ENCODE results near the gene BABAM2. TPM values are rescaled to one million over a fixed set of nuclear protein-coding genes. Genes with fewer than 3 reads are reported as not detected.

Gene BABAM2
- total RNA-seq, 1 experiment from 2014 or later = 27.1 TPM

DNA sequence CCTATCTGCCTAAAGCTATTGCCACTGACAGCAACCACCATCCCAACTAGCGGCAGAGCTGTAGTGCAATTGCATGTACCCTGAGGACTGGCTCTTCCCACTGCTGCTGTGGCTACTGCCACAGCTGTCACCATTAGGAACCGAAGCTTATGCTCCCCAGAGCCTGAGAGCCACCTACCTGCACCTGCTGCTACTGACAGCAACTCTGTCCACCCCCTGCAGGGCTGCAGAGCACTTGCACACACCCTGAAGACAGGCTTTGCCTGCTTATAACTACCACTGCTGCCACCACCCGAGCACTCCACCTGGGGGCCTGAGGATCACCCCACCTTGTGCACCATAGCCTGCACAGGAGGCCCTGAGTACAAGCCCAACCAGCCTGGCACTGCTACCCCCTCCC lies 284.5 kb downstream of the BABAM2 start:
- peaks cover 6 to 10% of the 10 kb centered on the region in 2 experiments for H3K4me1 Mint-ChIP-seq
- H3K9me3 Mint-ChIP-seq = peaks cover 13 to 14% of the 10 kb centered on the region in 2 experiments
- H2AFZ ChIP-seq (ENCODE audit: low read length) = no peak overlapping the region
- no peak overlapping the region for H4K91ac ChIP-seq (ENCODE audit: insufficient read length, low read depth, low read length)
- H3K79me2 ChIP-seq (ENCODE audit: insufficient read depth, low read length) = no peaks in the 10 kb centered on the region
- H3K4me3 Mint-ChIP-seq = no peak overlapping the region
- no peak overlapping the region for H3K4ac ChIP-seq (ENCODE audit: low read depth, low read length)
- no peak overlapping the region for H3K9ac ChIP-seq (ENCODE audit: extremely low read depth, insufficient read length, low read length)
- H3K27me3 Mint-ChIP-seq (ENCODE audit: low read depth) = no peaks in the 10 kb centered on the region
- no peak overlapping the region for H3K56ac ChIP-seq (ENCODE audit: insufficient read length, low read depth, low read length)
- H3T11ph ChIP-seq (ENCODE audit: low read length) = no peak overlapping the region
- no peak for DNase-seq
- no peaks in the 10 kb centered on the region for H3K27me3 ChIP-seq (ENCODE audit: insufficient read depth, low read length)
- H3K4me1 ChIP-seq (ENCODE audit: insufficient read depth, low read length) = no peaks in the 10 kb centered on the region
- H2BK15ac ChIP-seq (ENCODE audit: low read depth, low read length) = no peak overlapping the region
- peak overlapping the region in 1 of 3 experiments; percentile 26; a peak in 1 of 7 replicates for H3K27ac Mint-ChIP-seq
- no peak overlapping the region for H2AK5ac ChIP-seq (ENCODE audit: insufficient read length, low read length)
- no peaks in the 10 kb centered on the region for H3K23me2 ChIP-seq (ENCODE audit: insufficient read length, low read depth, low read length, poor library complexity, severe bottlenecking)
- H2BK12ac ChIP-seq (ENCODE audit: insufficient read length, low read depth, low read length) = no peak overlapping the region
- H3K79me1 ChIP-seq (ENCODE audit: insufficient read depth, low read depth, low read length, poor library complexity, severe bottlenecking) = no peaks in the 10 kb centered on the region
- TF ChIP-seq, protein P1, sequence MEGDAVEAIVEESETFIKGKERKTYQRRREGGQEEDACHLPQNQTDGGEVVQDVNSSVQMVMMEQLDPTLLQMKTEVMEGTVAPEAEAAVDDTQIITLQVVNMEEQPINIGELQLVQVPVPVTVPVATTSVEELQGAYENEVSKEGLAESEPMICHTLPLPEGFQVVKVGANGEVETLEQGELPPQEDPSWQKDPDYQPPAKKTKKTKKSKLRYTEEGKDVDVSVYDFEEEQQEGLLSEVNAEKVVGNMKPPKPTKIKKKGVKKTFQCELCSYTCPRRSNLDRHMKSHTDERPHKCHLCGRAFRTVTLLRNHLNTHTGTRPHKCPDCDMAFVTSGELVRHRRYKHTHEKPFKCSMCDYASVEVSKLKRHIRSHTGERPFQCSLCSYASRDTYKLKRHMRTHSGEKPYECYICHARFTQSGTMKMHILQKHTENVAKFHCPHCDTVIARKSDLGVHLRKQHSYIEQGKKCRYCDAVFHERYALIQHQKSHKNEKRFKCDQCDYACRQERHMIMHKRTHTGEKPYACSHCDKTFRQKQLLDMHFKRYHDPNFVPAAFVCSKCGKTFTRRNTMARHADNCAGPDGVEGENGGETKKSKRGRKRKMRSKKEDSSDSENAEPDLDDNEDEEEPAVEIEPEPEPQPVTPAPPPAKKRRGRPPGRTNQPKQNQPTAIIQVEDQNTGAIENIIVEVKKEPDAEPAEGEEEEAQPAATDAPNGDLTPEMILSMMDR (conservative IDR thresholded peaks at IDR 0.05) = 0 out of 3 replicates have a peak, but pooled peaks have one; percentile 13
- H2BK5ac ChIP-seq (ENCODE audit: insufficient read length, low read length) = no peak overlapping the region
- no peak overlapping the region for H4K8ac ChIP-seq (replicated peaks; ENCODE audit: insufficient read length, low read depth, low read length)
- no CpG with 5 or more reads among the region's 3 CpGs for WGBS (ENCODE audit: extremely low coverage, insufficient read length, low lambda C conversion rate)
- no peak overlapping the region for H3K23ac ChIP-seq (ENCODE audit: insufficient read length, low read depth, low read length)
- H4K5ac ChIP-seq (ENCODE audit: insufficient read length, low read depth, low read length) = no peak overlapping the region
- no peak overlapping the region for H3K4me2 ChIP-seq (ENCODE audit: insufficient read depth, insufficient read length, low read length)
- peaks cover 0 to 17% (median 1%) of the 10 kb centered on the region in 3 experiments; a peak in 2 of 7 replicates for H3K36me3 Mint-ChIP-seq (ENCODE audit: insufficient read depth in 1 of 3, low read depth in 3 of 3)
- H2BK20ac ChIP-seq (ENCODE audit: low read depth, low read length, poor library complexity, severe bottlenecking) = no peak overlapping the region
- H3K27ac ChIP-seq (ENCODE audit: insufficient read length, low read depth, low read length) = no peak overlapping the region
- H3K18ac ChIP-seq (ENCODE audit: insufficient read length, low read depth, low read length) = no peak overlapping the region
- H4K20me1 ChIP-seq (ENCODE audit: control insufficient read depth, insufficient read depth, insufficient read length) = no peaks in the 10 kb centered on the region
- no peak overlapping the region for H2BK120ac ChIP-seq (ENCODE audit: low read depth, low read length, poor library complexity, severe bottlenecking)
- no peak overlapping the region for H3K14ac ChIP-seq (ENCODE audit: insufficient read depth, low read length)
- H3K9me3 ChIP-seq (ENCODE audit: control insufficient read depth, low read depth, low read length) = no peaks in the 10 kb centered on the region

All from H9 (cell line).